H9 (cell line): ENCODE data around the gene CXCL14. TPM values are rescaled to one million over a fixed set of nuclear protein-coding genes. Genes with fewer than 3 reads are reported as not detected.

Experiments used
- DNase-seq: peaks from one replicate; pipeline ENCODE4 v3.0.0-alpha.2; 2017
- H2AFZ ChIP-seq: one replicate; pipeline ENCODE4 v1.6.1; 2013; ENCODE audit warnings: mild to moderate bottlenecking, low read length, control low read depth, moderate library complexity
- H2AK5ac ChIP-seq: 2 replicates; pipeline ENCODE4 v1.6.1; 2013; ENCODE audit warnings: low read length, control low read depth, mixed read lengths; ENCODE audit not compliant: insufficient read length
- H2BK120ac ChIP-seq: one replicate; pipeline ENCODE4 v1.6.1; 2013; ENCODE audit warnings: low read depth, mild to moderate bottlenecking, low read length, control low read depth, inconsistent platforms; ENCODE audit not compliant: poor library complexity, severe bottlenecking
- H2BK12ac ChIP-seq: 2 replicates; pipeline ENCODE4 v1.6.1; 2013; ENCODE audit warnings: low read length, control low read depth, mixed read lengths, low read depth; ENCODE audit not compliant: insufficient read length
- H2BK15ac ChIP-seq: 2 replicates; pipeline ENCODE4 v1.6.1; 2013; ENCODE audit warnings: low read depth, low read length, control low read depth
- H2BK20ac ChIP-seq: one replicate; pipeline ENCODE4 v1.6.1; 2013; ENCODE audit warnings: low read depth, mild to moderate bottlenecking, low read length, control low read depth, inconsistent platforms; ENCODE audit not compliant: poor library complexity, severe bottlenecking
- H2BK5ac ChIP-seq: 2 replicates; pipeline ENCODE4 v1.6.1; 2013; ENCODE audit warnings: low read length, control low read depth, mixed read lengths; ENCODE audit not compliant: insufficient read length
- H3K14ac ChIP-seq: 2 replicates; pipeline ENCODE4 v1.6.1; 2013; ENCODE audit warnings: low read length, control low read depth; ENCODE audit not compliant: insufficient read depth
- H3K18ac ChIP-seq: 2 replicates; pipeline ENCODE4 v1.6.1; 2013; ENCODE audit warnings: low read depth, mild to moderate bottlenecking, mixed read lengths, low read length, control low read depth; ENCODE audit not compliant: insufficient read length
- H3K23ac ChIP-seq: 2 replicates; pipeline ENCODE4 v1.6.1; 2013; ENCODE audit warnings: low read length, control low read depth, mixed read lengths, low read depth; ENCODE audit not compliant: insufficient read length
- H3K23me2 ChIP-seq: 2 replicates; pipeline ENCODE4 v1.6.1; 2013; ENCODE audit warnings: low read depth, mild to moderate bottlenecking, mixed read lengths, low read length, control low read depth; ENCODE audit not compliant: insufficient read length, poor library complexity, severe bottlenecking
- H3K27ac ChIP-seq: 2 replicates; pipeline ENCODE4 v1.5.1; 2013; ENCODE audit warnings: low read length, control low read depth, mixed read lengths, low read depth; ENCODE audit not compliant: insufficient read length
- H3K27me3 ChIP-seq: 2 replicates; pipeline ENCODE4 v1.6.1; 2013; ENCODE audit warnings: low read length, control low read depth, inconsistent platforms; ENCODE audit not compliant: insufficient read depth
- H3K4ac ChIP-seq: 2 replicates; pipeline ENCODE4 v1.6.1; 2013; ENCODE audit warnings: low read depth, mild to moderate bottlenecking, control low read depth, inconsistent platforms, low read length, moderate library complexity
- H3K4me1 ChIP-seq: 2 replicates; pipeline ENCODE4 v1.6.1; 2013; ENCODE audit warnings: low read length, control low read depth, inconsistent platforms; ENCODE audit not compliant: insufficient read depth
- H3K4me2 ChIP-seq: 2 replicates; pipeline ENCODE4 v1.6.1; 2013; ENCODE audit warnings: low read length, control low read depth, mixed read lengths; ENCODE audit not compliant: insufficient read length, insufficient read depth
- H3K56ac ChIP-seq: 2 replicates; pipeline ENCODE4 v1.6.1; 2013; ENCODE audit warnings: low read depth, mild to moderate bottlenecking, mixed read lengths, low read length, control low read depth; ENCODE audit not compliant: insufficient read length
- H3K79me1 ChIP-seq: 2 replicates; pipeline ENCODE4 v1.6.1; 2013; ENCODE audit warnings: low read depth, mild to moderate bottlenecking, moderate library complexity, low read length, control low read depth, inconsistent platforms; ENCODE audit not compliant: insufficient read depth, poor library complexity, severe bottlenecking
- H3K79me2 ChIP-seq: 2 replicates; pipeline ENCODE4 v1.6.1; 2013; ENCODE audit warnings: low read length, control low read depth, inconsistent platforms; ENCODE audit not compliant: insufficient read depth
- H3K9ac ChIP-seq: 2 replicates; pipeline ENCODE4 v1.6.1; 2013; ENCODE audit warnings: low read length, control low read depth, mixed read lengths; ENCODE audit not compliant: insufficient read length; ENCODE audit errors: extremely low read depth
- H3K9me3 ChIP-seq: one replicate; pipeline ENCODE4 v1.6.1; 2013; ENCODE audit warnings: low read depth, low read length, inconsistent platforms; ENCODE audit not compliant: control insufficient read depth
- H3T11ph ChIP-seq: one replicate; pipeline ENCODE4 v1.6.1; 2013; ENCODE audit warnings: mild to moderate bottlenecking, low read length, control low read depth, inconsistent platforms
- H4K20me1 ChIP-seq: one replicate; pipeline ENCODE4 v1.6.1; 2013; ENCODE audit not compliant: control insufficient read depth, insufficient read length, insufficient read depth
- H4K5ac ChIP-seq: 2 replicates; pipeline ENCODE4 v1.6.1; 2013; ENCODE audit warnings: low read depth, mild to moderate bottlenecking, mixed read lengths, low read length, control low read depth; ENCODE audit not compliant: insufficient read length
- H4K8ac ChIP-seq: replicated peaks from 2 replicates; pipeline ENCODE4 v1.6.1; 2013; ENCODE audit warnings: low read length, control low read depth, mixed read lengths, low read depth; ENCODE audit not compliant: insufficient read length
- H4K91ac ChIP-seq: 2 replicates; pipeline ENCODE4 v1.6.1; 2013; ENCODE audit warnings: low read depth, mild to moderate bottlenecking, moderate library complexity, mixed read lengths, low read length, control low read depth; ENCODE audit not compliant: insufficient read length
- H3K27ac Mint-ChIP-seq, 3 experiments: 2 replicates in 2 of 3; 3 replicates in 1 of 3; pipeline ENCODE4 v1.8.0; 2020 to 2021; ENCODE audit warnings: mixed read lengths in 3 of 3, mild to moderate bottlenecking in 1 of 3, moderate library complexity in 1 of 3
- H3K27me3 Mint-ChIP-seq: 2 replicates; pipeline ENCODE4 v1.8.0; 2021; ENCODE audit warnings: low read depth, mild to moderate bottlenecking, moderate library complexity, mixed read lengths
- H3K36me3 Mint-ChIP-seq, 3 experiments: 2 replicates in 2 of 3; 3 replicates in 1 of 3; pipeline ENCODE4 v1.8.0; 2020 to 2021; ENCODE audit warnings: low read depth in 3 of 3, mixed read lengths in 3 of 3; ENCODE audit not compliant: insufficient read depth in 1 of 3
- H3K4me1 Mint-ChIP-seq, 2 experiments: 2 replicates each; pipeline ENCODE4 v1.8.0; 2020; ENCODE audit warnings: mixed read lengths in 2 of 2
- H3K4me3 Mint-ChIP-seq, 2 experiments: 2 replicates in 1 of 2; 3 replicates in 1 of 2; pipeline ENCODE4 v1.8.0; 2020 to 2021; ENCODE audit warnings: mild to moderate bottlenecking in 2 of 2, mixed read lengths in 2 of 2, moderate library complexity in 1 of 2
- H3K9me3 Mint-ChIP-seq, 2 experiments: 2 replicates in 1 of 2; 3 replicates in 1 of 2; pipeline ENCODE4 v1.8.0; 2020; ENCODE audit warnings: mild to moderate bottlenecking in 2 of 2, mixed read lengths in 2 of 2, moderate library complexity in 1 of 2
- WGBS: extraction: QIAGEN DNeasy Blood & Tissue Kit; methylation state at CpG from one replicate; pipeline ENCODE4 v1.1.7; 2013; ENCODE audit warnings: missing lambda C conversion rate, low lambda C conversion rate, mixed read lengths; ENCODE audit not compliant: insufficient read length; ENCODE audit errors: extremely low coverage; 5-methylcytosine and 5-hydroxymethylcytosine counted together
- total RNA-seq: library from RNA; stranded (reverse); gene quantifications from 2 replicates; pipeline ENCODE4 v1.2.1, GENCODE V29; 2021
- TF ChIP-seq, protein P1 (sequence below): fragments of 200-600 bp; sonication (generic); conservative IDR thresholded peaks from 3 replicates; pipeline ENCODE4 v1.8.0; 2021; ENCODE audit warnings: antibody characterized with exemption, mild to moderate bottlenecking

Gene CXCL14
- total RNA-seq, 1 experiment from 2014 or later = 1.1 TPM

DNA sequence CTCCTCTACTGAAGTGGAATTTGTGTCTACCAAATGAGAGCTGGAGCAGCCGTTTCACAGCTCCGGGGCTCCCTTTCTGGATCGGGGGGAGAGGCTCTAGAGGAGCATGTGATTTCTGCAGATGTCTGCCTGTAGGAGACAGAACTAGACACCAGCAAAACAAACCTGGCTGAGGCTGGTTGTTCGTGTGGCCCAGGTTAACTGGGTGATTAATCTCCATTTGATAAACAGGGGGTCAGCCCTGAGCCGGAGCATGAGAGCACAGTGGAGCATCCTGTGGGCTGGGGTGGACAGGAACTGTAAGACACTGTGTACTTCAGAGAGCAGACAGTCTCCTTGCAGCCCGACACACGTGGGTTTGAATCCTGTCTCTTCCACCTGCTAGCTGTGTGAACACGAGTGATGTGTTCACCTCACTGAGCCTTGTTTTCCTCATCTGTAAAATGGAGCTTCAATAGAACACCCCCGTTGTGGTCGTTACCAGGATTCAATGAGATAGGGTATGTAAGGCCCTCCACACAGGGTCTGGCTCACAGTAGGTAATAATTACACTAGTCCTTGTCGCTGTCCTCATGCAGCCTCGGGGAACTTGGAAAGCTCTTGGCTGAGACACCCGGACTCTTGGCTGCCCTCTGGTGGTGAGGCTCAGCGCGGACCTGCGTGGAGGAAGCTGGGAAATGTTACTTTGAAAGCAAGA, 12.9 kb downstream of the CXCL14 start:
- no peak overlapping the region for H3K4ac ChIP-seq
- TF ChIP-seq, protein P1, sequence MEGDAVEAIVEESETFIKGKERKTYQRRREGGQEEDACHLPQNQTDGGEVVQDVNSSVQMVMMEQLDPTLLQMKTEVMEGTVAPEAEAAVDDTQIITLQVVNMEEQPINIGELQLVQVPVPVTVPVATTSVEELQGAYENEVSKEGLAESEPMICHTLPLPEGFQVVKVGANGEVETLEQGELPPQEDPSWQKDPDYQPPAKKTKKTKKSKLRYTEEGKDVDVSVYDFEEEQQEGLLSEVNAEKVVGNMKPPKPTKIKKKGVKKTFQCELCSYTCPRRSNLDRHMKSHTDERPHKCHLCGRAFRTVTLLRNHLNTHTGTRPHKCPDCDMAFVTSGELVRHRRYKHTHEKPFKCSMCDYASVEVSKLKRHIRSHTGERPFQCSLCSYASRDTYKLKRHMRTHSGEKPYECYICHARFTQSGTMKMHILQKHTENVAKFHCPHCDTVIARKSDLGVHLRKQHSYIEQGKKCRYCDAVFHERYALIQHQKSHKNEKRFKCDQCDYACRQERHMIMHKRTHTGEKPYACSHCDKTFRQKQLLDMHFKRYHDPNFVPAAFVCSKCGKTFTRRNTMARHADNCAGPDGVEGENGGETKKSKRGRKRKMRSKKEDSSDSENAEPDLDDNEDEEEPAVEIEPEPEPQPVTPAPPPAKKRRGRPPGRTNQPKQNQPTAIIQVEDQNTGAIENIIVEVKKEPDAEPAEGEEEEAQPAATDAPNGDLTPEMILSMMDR = peak; percentile 94
- H2AFZ ChIP-seq = no peak overlapping the region
- no peak overlapping the region for H3K9ac ChIP-seq
- Mint-ChIP-seq H3K36me3 (no peaks in the 10 kb centered on the region), H3K4me1 (peaks cover 39 to 40% of the 10 kb centered on the region in 2 experiments), H3K27me3 (peaks cover 45% of the 10 kb centered on the region), H3K27ac (no peak overlapping the region; a peak in 1 of 7 replicates), H3K9me3 (no peaks in the 10 kb centered on the region), H3K4me3 (no peak overlapping the region; a peak in 1 of 5 replicates)
- no peak overlapping the region for H4K5ac ChIP-seq
- H3K27ac ChIP-seq = no peak overlapping the region
- H2BK120ac ChIP-seq = no peak overlapping the region
- H3K14ac ChIP-seq = peak overlapping the region; percentile 1; the same call in 1 of the 2 replicates
- H4K20me1 ChIP-seq = no peaks in the 10 kb centered on the region
- H3K4me2 ChIP-seq = no peak overlapping the region
- WGBS = no CpG with 5 or more reads among the region's 16 CpGs
- no peaks in the 10 kb centered on the region for H3K79me1 ChIP-seq
- no peak overlapping the region for H3K18ac ChIP-seq
- no peaks in the 10 kb centered on the region for H3K9me3 ChIP-seq
- no peak overlapping the region for H2BK20ac ChIP-seq
- no peaks in the 10 kb centered on the region for H3K23me2 ChIP-seq
- no peak overlapping the region for H2BK12ac ChIP-seq
- peaks cover 10% of the 10 kb centered on the region; the same call in 1 of the 2 replicates for H3K4me1 ChIP-seq
- no peak overlapping the region for H4K91ac ChIP-seq
- no peak overlapping the region for H4K8ac ChIP-seq
- H3K56ac ChIP-seq = no peak overlapping the region
- H3T11ph ChIP-seq = no peak overlapping the region
- no peak overlapping the region for H2AK5ac ChIP-seq
- H3K27me3 ChIP-seq = no peaks in the 10 kb centered on the region
- H3K23ac ChIP-seq = no peak overlapping the region
- peak; percentile 85 for DNase-seq
- H2BK5ac ChIP-seq = no peak overlapping the region
- H2BK15ac ChIP-seq = no peak overlapping the region
- H3K79me2 ChIP-seq = no peaks in the 10 kb centered on the region
